HG03432 (cell line): ENCODE data around the gene PITPNC1.
"Not testable (repeated sequence)": the region's sequence is repeated elsewhere in the genome, so short reads cannot be mapped to it uniquely, and the experiment has no call there.

Experiments used
- ATAC-seq: cut with Tn5 transposase; IDR thresholded peaks from one replicate; pipeline ENCODE4 v1.9.1; 2021; ENCODE audit warnings: mild to moderate bottlenecking, moderate library complexity; ENCODE audit not compliant: unreplicated experiment

Gene PITPNC1

GRCh38 chr17:67606896-67607604 is 230.0 kb downstream of the PITPNC1 start:
- ATAC-seq, result no peak

- no peak for ATAC-seq
Observed at GRCh38 chr17:67610061-67610460, 233.0 kb downstream of the PITPNC1 start.

GRCh38 chr17:67613961-67614360 is 236.9 kb downstream of the PITPNC1 start:
- ATAC-seq, result no peak

- no peak for ATAC-seq
Observed at GRCh38 chr17:67615011-67615561, 238.0 kb downstream of the PITPNC1 start.

GRCh38 chr17:67615736-67616135 is 238.7 kb downstream of the PITPNC1 start:
- ATAC-seq, result no peak

- ATAC-seq, result no peak
Observed at GRCh38 chr17:67617304-67617899, 240.3 kb downstream of the PITPNC1 start.

GRCh38 chr17:67619555-67619954 is 242.5 kb downstream of the PITPNC1 start:
- ATAC-seq, result no peak

GRCh38 chr17:67620088-67620487 is 243.0 kb downstream of the PITPNC1 start:
- no peak for ATAC-seq

GRCh38 chr17:67620636-67621035 is 243.6 kb downstream of the PITPNC1 start:
- ATAC-seq, result no peak

- no peak for ATAC-seq
Observed at GRCh38 chr17:67623767-67624166, 246.7 kb downstream of the PITPNC1 start.

- no peak for ATAC-seq
Observed at GRCh38 chr17:67624886-67625656, 248.0 kb downstream of the PITPNC1 start.

GRCh38 chr17:67625971-67626370 is 248.9 kb downstream of the PITPNC1 start:
- no peak for ATAC-seq

GRCh38 chr17:67628580-67629013 is 251.5 kb downstream of the PITPNC1 start:
- ATAC-seq, result peak; percentile 56

GRCh38 chr17:67629971-67630320 is 252.9 kb downstream of the PITPNC1 start:
- ATAC-seq, result no peak

GRCh38 chr17:67630836-67631235 is 253.8 kb downstream of the PITPNC1 start:
- ATAC-seq, result not testable (repeated sequence)

- ATAC-seq, result no peak
Observed at GRCh38 chr17:67632141-67632540, 255.1 kb downstream of the PITPNC1 start.

GRCh38 chr17:67633751-67634211 is 256.7 kb downstream of the PITPNC1 start:
- no peak for ATAC-seq

- ATAC-seq, result no peak
Observed at GRCh38 chr17:67635681-67636080, 258.6 kb downstream of the PITPNC1 start.

- ATAC-seq, result no peak
Observed at GRCh38 chr17:67636312-67636711, 259.2 kb downstream of the PITPNC1 start.

- ATAC-seq, result no peak
Observed at GRCh38 chr17:67636834-67637520, 259.9 kb downstream of the PITPNC1 start.
